Parathyroid adenoma (tissue), 2 donors: ENCODE data around the gene NNAT.

Source experiments
- H2AFZ ChIP-seq: fragments of 300-600 bp; sonication (generic); one replicate; pipeline ENCODE4 v1.7.0; 2017; ENCODE audit warnings: antibody characterized with exemption, mild to moderate bottlenecking
- H3K27ac ChIP-seq: fragments of 300-600 bp; sonication (generic); one replicate; pipeline ENCODE4 v1.7.0; 2017
- H3K27me3 ChIP-seq: fragments of 300-600 bp; sonication (generic); one replicate; pipeline ENCODE4 v1.7.0; 2017; ENCODE audit warnings: low read length; ENCODE audit not compliant: control insufficient read depth, insufficient read depth
- H3K36me3 ChIP-seq: fragments of 300-600 bp; sonication (generic); one replicate; pipeline ENCODE4 v1.7.0; 2017; ENCODE audit warnings: low read length; ENCODE audit not compliant: control insufficient read depth, insufficient read depth
- H3K4me1 ChIP-seq: fragments of 300-600 bp; sonication (generic); one replicate; pipeline ENCODE4 v1.7.0; 2017; ENCODE audit warnings: control low read depth
- H3K4me2 ChIP-seq: fragments of 300-600 bp; sonication (generic); one replicate; pipeline ENCODE4 v1.7.0; 2017; ENCODE audit warnings: low read length
- H3K4me3 ChIP-seq: fragments of 300-600 bp; sonication (generic); one replicate; pipeline ENCODE4 v1.7.0; 2017; ENCODE audit warnings: low read depth, low read length
- H3K79me2 ChIP-seq: fragments of 300-600 bp; sonication (generic); one replicate; pipeline ENCODE4 v1.7.0; 2017; ENCODE audit warnings: control low read depth
- H3K9ac ChIP-seq: fragments of 300-600 bp; sonication (generic); one replicate; pipeline ENCODE4 v1.7.0; 2017; ENCODE audit warnings: mild to moderate bottlenecking
- H3K9me3 ChIP-seq: fragments of 300-600 bp; sonication (generic); one replicate; pipeline ENCODE4 v1.7.0; 2017; ENCODE audit warnings: low read length; ENCODE audit not compliant: control insufficient read depth
- CTCF ChIP-seq: fragments of 300-600 bp; sonication (generic); IDR thresholded peaks from one replicate; pipeline ENCODE4 v1.7.0; 2017; ENCODE audit warnings: antibody characterized with exemption, mild to moderate bottlenecking
- donor health status: primary hyperparathyroidism.

The NNAT gene

GRCh38 chr20:37501940-37502339, 19.1 kb upstream of the NNAT start:
- no peaks in the 10 kb centered on the region for H3K36me3 ChIP-seq
- TF ChIP-seq CTCF: no peak

GRCh38 chr20:37502654-37503053, 18.4 kb upstream of the NNAT start:
- no peaks in the 10 kb centered on the region for H3K4me1 ChIP-seq
- H2AFZ ChIP-seq: no peak overlapping the region
- H3K79me2 ChIP-seq: no peaks in the 10 kb centered on the region
- TF ChIP-seq CTCF: no peak
- H3K4me2 ChIP-seq: no peak overlapping the region
- H3K9ac ChIP-seq: no peak overlapping the region
- H3K36me3 ChIP-seq: no peaks in the 10 kb centered on the region
- no peaks in the 10 kb centered on the region for H3K9me3 ChIP-seq
- no peaks in the 10 kb centered on the region for H3K27me3 ChIP-seq
- no peak overlapping the region for H3K4me3 ChIP-seq
- no peak overlapping the region for H3K27ac ChIP-seq

More at GRCh38 chr20:37501940-37502339, 19.1 kb upstream of the NNAT start:
- H3K4me2 ChIP-seq: no peak overlapping the region
- H2AFZ ChIP-seq: no peak overlapping the region
- H3K27ac ChIP-seq: no peak overlapping the region
- no peaks in the 10 kb centered on the region for H3K27me3 ChIP-seq
- no peak overlapping the region for H3K4me3 ChIP-seq
- no peak overlapping the region for H3K9ac ChIP-seq
- H3K4me1 ChIP-seq: no peaks in the 10 kb centered on the region
- H3K9me3 ChIP-seq: no peaks in the 10 kb centered on the region
- H3K79me2 ChIP-seq: no peaks in the 10 kb centered on the region

GRCh38 chr20:37503256-37503927, 17.7 kb upstream of the NNAT start:
- H3K9me3 ChIP-seq: no peaks in the 10 kb centered on the region
- no peak overlapping the region for H3K27ac ChIP-seq
- H3K36me3 ChIP-seq: no peaks in the 10 kb centered on the region
- no peak overlapping the region for H3K4me3 ChIP-seq
- H3K4me2 ChIP-seq: no peak overlapping the region
- H3K27me3 ChIP-seq: no peaks in the 10 kb centered on the region
- no peaks in the 10 kb centered on the region for H3K4me1 ChIP-seq
- H3K79me2 ChIP-seq: no peaks in the 10 kb centered on the region
- no peak overlapping the region for H3K9ac ChIP-seq
- no peak for TF ChIP-seq CTCF
- no peak overlapping the region for H2AFZ ChIP-seq

GRCh38 chr20:37504404-37505096, 16.5 kb upstream of the NNAT start:
- no peak for TF ChIP-seq CTCF
- Histone ChIP-seq H2AFZ (no peak overlapping the region), H3K4me2 (no peak overlapping the region), H3K4me1 (no peaks in the 10 kb centered on the region), H3K27ac (no peak overlapping the region), H3K4me3 (no peak overlapping the region), H3K9ac (no peak overlapping the region), H3K36me3 (no peaks in the 10 kb centered on the region), H3K27me3 (no peaks in the 10 kb centered on the region), H3K79me2 (no peaks in the 10 kb centered on the region), H3K9me3 (no peaks in the 10 kb centered on the region)
